IMR-90 (cell line): ENCODE results near the gene GABBR2. TPM values are rescaled to one million over a fixed set of nuclear protein-coding genes. Genes with fewer than 3 reads are reported as not detected.

Experiments used
- ATAC-seq: fragments of 200-7000 bp; cut with Tn5 transposase; 2 replicates; pipeline ENCODE4 v1.9.1; 2020; ENCODE audit warnings: low read depth, mild to moderate bottlenecking, moderate library complexity
- BruUV-seq: library from RNA; stranded (reverse); fragments of 400-500 nt; replicated peaks from 2 replicates; lab custom pipeline; 2021; lab: Mats Ljungman, UMichigan
- CTCF ChIA-PET: fragments of 300-600 bp; formaldehyde crosslinking; extraction: SDS; loops from one replicate; lab custom pipeline; 2021; ENCODE audit warnings: antibody characterized with exemption; lab: Yijun Ruan, JAX
- POLR2A ChIA-PET: fragments of 300-600 bp; sonication (Branson Sonifier 250); formaldehyde crosslinking; loops from one replicate; lab custom pipeline; 2022; ENCODE audit warnings: antibody characterized with exemption; ENCODE audit not compliant: unreplicated experiment; lab: Charles Lee
- DNase-seq: peaks from one replicate; pipeline ENCODE4 v3.0.0; 2013
- H2AFZ ChIP-seq: replicated peaks from 2 replicates; pipeline ENCODE3; 2013; ENCODE audit warnings: low read length, mild to moderate bottlenecking; ENCODE audit not compliant: poor library complexity
- H2AK5ac ChIP-seq: 2 replicates; pipeline ENCODE4 v1.6.1; 2013; ENCODE audit warnings: low read depth, low read length, inconsistent platforms
- H2AK9ac ChIP-seq: replicated peaks from 2 replicates; pipeline ENCODE3; 2013; ENCODE audit warnings: mild to moderate bottlenecking, low read depth, low read length, moderate library complexity; ENCODE audit not compliant: poor library complexity
- H2BK120ac ChIP-seq: 2 replicates; pipeline ENCODE4 v1.6.1; 2013; ENCODE audit warnings: low read depth, low read length, inconsistent platforms
- H2BK15ac ChIP-seq: 3 replicates; pipeline ENCODE4 v1.6.1; 2013; ENCODE audit warnings: low read depth, low read length, inconsistent platforms
- H2BK20ac ChIP-seq: 2 replicates; pipeline ENCODE4 v1.6.1; 2013; ENCODE audit warnings: low read depth, mild to moderate bottlenecking, inconsistent platforms, low read length, moderate library complexity
- H2BK5ac ChIP-seq: 2 replicates; pipeline ENCODE4 v1.6.1; 2013; ENCODE audit warnings: mild to moderate bottlenecking, low read depth, low read length, inconsistent platforms; ENCODE audit not compliant: poor library complexity, severe bottlenecking
- H3K14ac ChIP-seq: replicated peaks from 2 replicates; pipeline ENCODE4 v1.6.1; 2013; ENCODE audit warnings: low read depth, low read length, inconsistent platforms
- H3K18ac ChIP-seq: 2 replicates; pipeline ENCODE4 v1.6.1; 2013; ENCODE audit warnings: low read depth, low read length, control low read depth
- H3K23ac ChIP-seq: 2 replicates; pipeline ENCODE4 v1.6.1; 2013; ENCODE audit warnings: low read depth, low read length, inconsistent platforms
- H3K27ac ChIP-seq: 2 replicates; pipeline ENCODE4 v1.5.1; 2013; ENCODE audit warnings: mild to moderate bottlenecking, control low read depth, low read length; ENCODE audit not compliant: insufficient read depth
- H3K27me3 ChIP-seq: 2 replicates; pipeline ENCODE4 v1.6.1; 2013; ENCODE audit warnings: low read length; ENCODE audit not compliant: control insufficient read depth, insufficient read depth
- H3K36me3 ChIP-seq: 2 replicates; pipeline ENCODE4 v1.6.1; 2013; ENCODE audit warnings: low read length, mixed read lengths; ENCODE audit not compliant: control insufficient read depth, insufficient read depth
- H3K4ac ChIP-seq: 2 replicates; pipeline ENCODE4 v1.6.1; 2013; ENCODE audit warnings: low read depth, low read length, inconsistent platforms
- H3K4me1 ChIP-seq: 2 replicates; pipeline ENCODE4 v1.6.1; 2013; ENCODE audit warnings: low read length, mixed read lengths; ENCODE audit not compliant: control insufficient read depth, insufficient read depth
- H3K4me2 ChIP-seq: 2 replicates; pipeline ENCODE4 v1.6.1; 2013; ENCODE audit warnings: low read depth, mild to moderate bottlenecking, control low read depth, low read length, moderate library complexity
- H3K4me3 ChIP-seq: 2 replicates; pipeline ENCODE4 v1.5.1; 2013; ENCODE audit warnings: low read depth, mild to moderate bottlenecking, control low read depth, low read length, moderate library complexity; ENCODE audit not compliant: insufficient read depth
- H3K56ac ChIP-seq: 2 replicates; pipeline ENCODE4 v1.6.1; 2013; ENCODE audit warnings: low read length, inconsistent platforms; ENCODE audit not compliant: insufficient read depth; ENCODE audit errors: extremely low read depth
- H3K79me1 ChIP-seq, 2 experiments: 2 replicates each; pipeline ENCODE4 v1.6.1; 2013; ENCODE audit warnings: low read length in 2 of 2, inconsistent platforms in 1 of 2, low read depth in 1 of 2
- H3K9ac ChIP-seq: 2 replicates; pipeline ENCODE4 v1.6.1; 2013; ENCODE audit warnings: low read depth, low read length, control low read depth
- H3K9me1 ChIP-seq: 2 replicates; pipeline ENCODE4 v1.6.1; 2013; ENCODE audit warnings: low read length, inconsistent platforms; ENCODE audit not compliant: insufficient read depth
- H3K9me3 ChIP-seq: 2 replicates; pipeline ENCODE4 v1.6.1; 2013; ENCODE audit warnings: low read length; ENCODE audit not compliant: control insufficient read depth, insufficient read depth
- H4K20me1 ChIP-seq: 2 replicates; pipeline ENCODE4 v1.6.1; 2013; ENCODE audit warnings: low read length, inconsistent platforms; ENCODE audit not compliant: insufficient read depth
- H4K5ac ChIP-seq: 2 replicates; pipeline ENCODE4 v1.6.1; 2013; ENCODE audit warnings: mild to moderate bottlenecking, low read depth, low read length, control low read depth
- H4K8ac ChIP-seq, 2 experiments: 2 replicates each; pipeline ENCODE4 v1.6.1; 2013; ENCODE audit warnings: low read depth in 2 of 2, low read length in 2 of 2, control low read depth in 1 of 2, inconsistent platforms in 1 of 2
- H4K91ac ChIP-seq: 2 replicates; pipeline ENCODE4 v1.6.1; 2013; ENCODE audit warnings: low read depth, low read length, inconsistent platforms; ENCODE audit not compliant: insufficient read depth
- BHLHE40 ChIP-seq: fragments of 150-350 bp; IDR thresholded peaks from 2 replicates; pipeline ENCODE4 v1.6.1; 2016; ENCODE audit warnings: mild to moderate bottlenecking, low read depth, low read length
- CEBPB ChIP-seq: IDR thresholded peaks from 2 replicates; pipeline ENCODE4 v1.6.1; 2012; ENCODE audit warnings: low read depth, low read length, improper control_type of control experiment
- CHD1 ChIP-seq: IDR thresholded peaks from 2 replicates; pipeline ENCODE4 v1.6.1; 2012; ENCODE audit warnings: low read depth, low read length, improper control_type of control experiment
- FOS ChIP-seq: fragments of 150-350 bp; IDR thresholded peaks from 2 replicates; pipeline ENCODE4 v1.6.1; 2016; ENCODE audit warnings: low read depth, low read length
- MAFK ChIP-seq: IDR thresholded peaks from 2 replicates; pipeline ENCODE4 v1.6.1; 2012; ENCODE audit warnings: low read depth, low read length, improper control_type of control experiment
- MAZ ChIP-seq: IDR thresholded peaks from 2 replicates; pipeline ENCODE4 v1.6.1; 2012; ENCODE audit warnings: low read depth, mild to moderate bottlenecking, low read length, improper control_type of control experiment, moderate library complexity, borderline replicate concordance
- MXI1 ChIP-seq: IDR thresholded peaks from 2 replicates; pipeline ENCODE4 v1.6.1; 2012; ENCODE audit warnings: low read depth, mild to moderate bottlenecking, low read length, moderate library complexity, borderline replicate concordance
- NFE2L2 ChIP-seq: fragments of 150-350 bp; IDR thresholded peaks from 2 replicates; pipeline ENCODE4 v1.6.1; 2016; ENCODE audit warnings: low read depth, mild to moderate bottlenecking, low read length
- POLR2A ChIP-seq: IDR thresholded peaks from 2 replicates; pipeline ENCODE4 v1.6.1; 2012; ENCODE audit warnings: mild to moderate bottlenecking, low read depth, low read length
- RAD21 ChIP-seq: IDR thresholded peaks from 2 replicates; pipeline ENCODE4 v1.6.1; 2012; ENCODE audit warnings: low read length, improper control_type of control experiment
- RCOR1 ChIP-seq: IDR thresholded peaks from 2 replicates; pipeline ENCODE4 v1.6.1; 2012; ENCODE audit warnings: mild to moderate bottlenecking, low read length, improper control_type of control experiment; ENCODE audit not compliant: insufficient replicate concordance
- RFX5 ChIP-seq: IDR thresholded peaks from 2 replicates; pipeline ENCODE4 v1.8.0; 2012; ENCODE audit warnings: low read depth, mild to moderate bottlenecking, low read length, moderate library complexity
- SMC3 ChIP-seq: fragments of 150-350 bp; IDR thresholded peaks from 2 replicates; pipeline ENCODE4 v1.6.1; 2016; ENCODE audit warnings: low read depth, mild to moderate bottlenecking, antibody characterized with exemption, low read length, moderate library complexity
- WGBS, 2 experiments: methylation state at CpG; one replicate each; pipeline versions ENCODE4 v1.1.5 to v1.1.7; 2013; ENCODE audit warnings: missing lambda C conversion rate in 2 of 2; ENCODE audit not compliant: insufficient read length in 1 of 2; ENCODE audit errors: extremely low coverage in 2 of 2; 5-methylcytosine and 5-hydroxymethylcytosine counted together
- dilution Hi-C: fragments of 300-500 bp; cut with HindIII; formaldehyde crosslinking; loops from one replicate; pipeline ENCODE4 v1.14.3; 2018; ENCODE audit warnings: low sequenced_read_pairs; ENCODE audit not compliant: unreplicated experiment
- in situ Hi-C: fragments of 300-500 bp; cut with MboI; formaldehyde crosslinking; loops from 3 replicates; pipeline ENCODE4 v1.14.3; 2019; ENCODE audit warnings: low sequenced_read_pairs, inconsistent platforms, mixed read lengths
- intact Hi-C: fragments of 100-400 bp; cut with micrococcal nuclease; formaldehyde crosslinking; loops from 2 replicates; pipeline ENCODE4 v1.10.0; 2022
- polyA plus RNA-seq, 3 experiments: library from polyadenylated mRNA; depleted of rRNA; stranded (reverse); fragments of >200 nt; gene quantifications; 2 replicates each; pipeline ENCODE4 v1.2.3, GENCODE V29; 2012; ENCODE audit warnings: low replicate concordance in 1 of 3
- total RNA-seq: library from RNA; depleted of rRNA; stranded (reverse); fragments of >200 nt; gene quantifications from 2 replicates; pipeline ENCODE4 v1.2.3, GENCODE V29; 2012
- TF ChIP-seq, protein P1 (sequence below): fragments of 150-350 bp; IDR thresholded peaks from 2 replicates; pipeline ENCODE4 v1.6.1; 2017; ENCODE audit warnings: mild to moderate bottlenecking, antibody characterized with exemption, low read length, low read depth
- TF ChIP-seq, protein P2 (sequence below): fragments of 150-350 bp; IDR thresholded peaks from 2 replicates; pipeline ENCODE4 v1.6.1; 2016; ENCODE audit warnings: low read depth, mild to moderate bottlenecking, low read length, moderate library complexity, borderline replicate concordance
- TF ChIP-seq, protein P3 (sequence below): conservative IDR thresholded peaks from 2 replicates; pipeline ENCODE4 v1.5.1; 2012; ENCODE audit warnings: mild to moderate bottlenecking, low read depth, low read length, improper control_type of control experiment

The GABBR2 gene
- total and polyA plus RNA-seq, 2 of the 4 experiments (the other 2 are of a cell fraction), result 14.2 to 20.3 TPM

DNA sequence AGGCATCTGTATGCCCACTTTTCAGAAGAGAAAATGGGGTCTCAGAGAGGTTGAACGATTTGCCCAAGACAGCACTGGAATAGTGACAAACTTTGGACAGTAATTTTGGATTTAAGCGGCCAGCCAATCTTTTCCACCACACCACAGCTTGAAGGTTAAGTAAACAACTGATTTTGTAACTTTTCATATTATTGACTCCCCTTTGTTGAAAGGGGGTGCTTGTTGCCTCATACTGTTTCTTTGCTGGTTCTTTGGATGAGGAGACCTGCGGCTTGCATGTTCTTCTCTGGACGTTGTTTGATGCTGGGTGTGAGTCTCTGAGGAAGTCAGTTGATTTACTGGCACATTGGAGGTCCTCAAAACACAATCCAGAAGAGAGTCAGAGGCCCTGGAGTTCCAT lies 11.7 kb upstream of the GABBR2 start:
- ATAC-seq (no peak), DNase-seq (no peak)
- Histone ChIP-seq H3K18ac (no peak overlapping the region), H3K4me2 (no peak overlapping the region), H2BK5ac (no peak overlapping the region), H4K91ac (no peak overlapping the region), H3K9ac (no peak overlapping the region), H3K23ac (no peak overlapping the region), H3K14ac (no peak overlapping the region), H2BK15ac (no peak overlapping the region), H4K8ac (no peak overlapping the region), H3K56ac (no peak overlapping the region), H3K79me1 (no peaks in the 10 kb centered on the region), H2BK20ac (no peak overlapping the region), H2AK9ac (no peak overlapping the region), H4K20me1 (no peaks in the 10 kb centered on the region; the same call in 1 of the 2 replicates), H4K5ac (no peak overlapping the region), H3K4me3 (no peak overlapping the region), H3K4ac (no peak overlapping the region), H3K27ac (no peak overlapping the region), H2AFZ (no peak overlapping the region), H3K9me3 (peaks cover 10% of the 10 kb centered on the region), H3K4me1 (no peaks in the 10 kb centered on the region), H3K27me3 (peaks cover 30% of the 10 kb centered on the region), H2BK120ac (no peak overlapping the region), H2AK5ac (no peak overlapping the region), H3K9me1 (no peaks in the 10 kb centered on the region), H3K36me3 (no peaks in the 10 kb centered on the region)
- in situ Hi-C loops (no loop called here), dilution Hi-C loops (no loop called here), intact Hi-C loops (no loop called here)
- ChIA-PET CTCF (no interaction called here), POLR2A (no interaction called here)
- no peak for TF ChIP-seq MAFK
- no peak for TF ChIP-seq CHD1
- no peak for TF ChIP-seq RCOR1
- TF ChIP-seq MXI1, result no peak
- no peak for TF ChIP-seq RFX5
- TF ChIP-seq, protein P1, sequence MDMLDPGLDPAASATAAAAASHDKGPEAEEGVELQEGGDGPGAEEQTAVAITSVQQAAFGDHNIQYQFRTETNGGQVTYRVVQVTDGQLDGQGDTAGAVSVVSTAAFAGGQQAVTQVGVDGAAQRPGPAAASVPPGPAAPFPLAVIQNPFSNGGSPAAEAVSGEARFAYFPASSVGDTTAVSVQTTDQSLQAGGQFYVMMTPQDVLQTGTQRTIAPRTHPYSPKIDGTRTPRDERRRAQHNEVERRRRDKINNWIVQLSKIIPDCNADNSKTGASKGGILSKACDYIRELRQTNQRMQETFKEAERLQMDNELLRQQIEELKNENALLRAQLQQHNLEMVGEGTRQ, result no peak
- no peak for TF ChIP-seq CEBPB
- no peak for TF ChIP-seq POLR2A
- TF ChIP-seq FOS, result no peak
- no peak for TF ChIP-seq MAZ
- TF ChIP-seq, protein P2, sequence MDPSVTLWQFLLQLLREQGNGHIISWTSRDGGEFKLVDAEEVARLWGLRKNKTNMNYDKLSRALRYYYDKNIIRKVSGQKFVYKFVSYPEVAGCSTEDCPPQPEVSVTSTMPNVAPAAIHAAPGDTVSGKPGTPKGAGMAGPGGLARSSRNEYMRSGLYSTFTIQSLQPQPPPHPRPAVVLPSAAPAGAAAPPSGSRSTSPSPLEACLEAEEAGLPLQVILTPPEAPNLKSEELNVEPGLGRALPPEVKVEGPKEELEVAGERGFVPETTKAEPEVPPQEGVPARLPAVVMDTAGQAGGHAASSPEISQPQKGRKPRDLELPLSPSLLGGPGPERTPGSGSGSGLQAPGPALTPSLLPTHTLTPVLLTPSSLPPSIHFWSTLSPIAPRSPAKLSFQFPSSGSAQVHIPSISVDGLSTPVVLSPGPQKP, result no peak
- TF ChIP-seq NFE2L2, result no peak
- TF ChIP-seq, protein P3, sequence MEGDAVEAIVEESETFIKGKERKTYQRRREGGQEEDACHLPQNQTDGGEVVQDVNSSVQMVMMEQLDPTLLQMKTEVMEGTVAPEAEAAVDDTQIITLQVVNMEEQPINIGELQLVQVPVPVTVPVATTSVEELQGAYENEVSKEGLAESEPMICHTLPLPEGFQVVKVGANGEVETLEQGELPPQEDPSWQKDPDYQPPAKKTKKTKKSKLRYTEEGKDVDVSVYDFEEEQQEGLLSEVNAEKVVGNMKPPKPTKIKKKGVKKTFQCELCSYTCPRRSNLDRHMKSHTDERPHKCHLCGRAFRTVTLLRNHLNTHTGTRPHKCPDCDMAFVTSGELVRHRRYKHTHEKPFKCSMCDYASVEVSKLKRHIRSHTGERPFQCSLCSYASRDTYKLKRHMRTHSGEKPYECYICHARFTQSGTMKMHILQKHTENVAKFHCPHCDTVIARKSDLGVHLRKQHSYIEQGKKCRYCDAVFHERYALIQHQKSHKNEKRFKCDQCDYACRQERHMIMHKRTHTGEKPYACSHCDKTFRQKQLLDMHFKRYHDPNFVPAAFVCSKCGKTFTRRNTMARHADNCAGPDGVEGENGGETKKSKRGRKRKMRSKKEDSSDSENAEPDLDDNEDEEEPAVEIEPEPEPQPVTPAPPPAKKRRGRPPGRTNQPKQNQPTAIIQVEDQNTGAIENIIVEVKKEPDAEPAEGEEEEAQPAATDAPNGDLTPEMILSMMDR, result no peak
- TF ChIP-seq SMC3, result no peak
- no peak for TF ChIP-seq BHLHE40
- TF ChIP-seq RAD21, result no peak
- WGBS, 2 experiments, result no CpG with 5 or more reads among the region's 4 CpGs
- no TSS peak for BruUV-seq
